ENCODE results near the gene GAST.
"Not testable (repeated sequence)": the region's sequence is repeated elsewhere in the genome, so short reads cannot be mapped to it uniquely, and the experiment has no call there.

The GAST gene

DNA sequence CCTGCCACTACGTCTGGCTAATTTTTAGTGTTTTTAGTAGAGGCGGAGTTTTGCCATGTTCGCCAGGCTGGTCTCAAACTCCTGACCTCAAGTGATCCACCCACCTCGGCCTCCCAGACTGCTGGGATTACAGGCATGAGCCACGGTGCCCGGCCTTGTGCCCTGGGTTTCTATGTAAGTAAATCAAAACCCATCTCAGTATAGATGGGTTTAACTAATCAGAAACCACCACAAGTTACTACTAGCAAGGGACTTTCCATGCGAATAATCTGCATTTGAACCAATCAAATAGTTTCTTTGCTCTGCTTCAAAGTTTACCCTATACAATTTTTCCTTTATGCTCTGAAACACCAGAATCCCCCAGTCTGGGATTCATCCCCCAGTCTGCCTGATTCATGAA lies 40.0 kb upstream of the GAST start:
- no peaks in the 10 kb centered on the region for H3K27me3 ChIP-seq (ENCODE audit: control insufficient read depth in 5 of 5, insufficient read depth in 4 of 5, low read length in 5 of 5)

GRCh38 chr17:41675157-41676057 lies 36.7 kb upstream of the GAST start:
- not testable (repeated sequence) for H3K4me3 ChIP-seq (ENCODE audit: low read depth in 1 of 5, low read length in 5 of 5); H3K9ac ChIP-seq (ENCODE audit: low read length in 5 of 5); H3K27me3 ChIP-seq (ENCODE audit: control insufficient read depth in 5 of 5, insufficient read depth in 4 of 5, low read length in 5 of 5); H3K36me3 ChIP-seq (ENCODE audit: control insufficient read depth in 5 of 5, insufficient read depth in 5 of 5, low read length in 5 of 5); H3K9me3 ChIP-seq (ENCODE audit: control insufficient read depth in 5 of 5, low read length in 5 of 5); H3K27ac ChIP-seq (ENCODE audit: low read depth, low read length)
- peaks cover 0 to 14% (median 0%) of the 10 kb centered on the region in 5 donors for H3K4me1 ChIP-seq (ENCODE audit: control insufficient read depth in 5 of 5, insufficient read depth in 5 of 5, low read length in 5 of 5)

More for the DNA sequence above, 40.0 kb upstream of the GAST start:
- H3K4me3 ChIP-seq (ENCODE audit: low read depth in 1 of 5, low read length in 5 of 5), result no peak overlapping the region
- H3K9ac ChIP-seq (ENCODE audit: low read length in 5 of 5), result no peak overlapping the region
- no peaks in the 10 kb centered on the region for H3K36me3 ChIP-seq (ENCODE audit: control insufficient read depth in 5 of 5, insufficient read depth in 5 of 5, low read length in 5 of 5)
- no peak overlapping the region for H3K27ac ChIP-seq (ENCODE audit: low read depth, low read length)
- peaks cover 0 to 11% (median 5%) of the 10 kb centered on the region in 5 donors for H3K4me1 ChIP-seq (ENCODE audit: control insufficient read depth in 5 of 5, insufficient read depth in 5 of 5, low read length in 5 of 5)
- H3K9me3 ChIP-seq (ENCODE audit: control insufficient read depth in 5 of 5, low read length in 5 of 5), result no peaks in the 10 kb centered on the region

GRCh38 chr17:41676058-41676419 lies 36.1 kb upstream of the GAST start:
- H3K27ac ChIP-seq (ENCODE audit: low read depth, low read length), result no peak overlapping the region
- no peak overlapping the region for H3K4me3 ChIP-seq (ENCODE audit: low read depth in 1 of 5, low read length in 5 of 5)
- no peak overlapping the region for H3K9ac ChIP-seq (ENCODE audit: low read length in 5 of 5)
- H3K9me3 ChIP-seq (ENCODE audit: control insufficient read depth in 5 of 5, low read length in 5 of 5), result no peaks in the 10 kb centered on the region
- no peaks in the 10 kb centered on the region for H3K36me3 ChIP-seq (ENCODE audit: control insufficient read depth in 5 of 5, insufficient read depth in 5 of 5, low read length in 5 of 5)
- no peaks in the 10 kb centered on the region for H3K27me3 ChIP-seq (ENCODE audit: control insufficient read depth in 5 of 5, insufficient read depth in 4 of 5, low read length in 5 of 5)
- H3K4me1 ChIP-seq (ENCODE audit: control insufficient read depth in 5 of 5, insufficient read depth in 5 of 5, low read length in 5 of 5), result peaks cover 0 to 14% (median 0%) of the 10 kb centered on the region in 5 donors

GRCh38 chr17:41678411-41678906 lies 33.7 kb upstream of the GAST start:
- Histone ChIP-seq H3K27me3 (ENCODE audit: control insufficient read depth in 5 of 5, insufficient read depth in 4 of 5, low read length in 5 of 5) (no peaks in the 10 kb centered on the region), H3K36me3 (ENCODE audit: control insufficient read depth in 5 of 5, insufficient read depth in 5 of 5, low read length in 5 of 5) (no peaks in the 10 kb centered on the region), H3K4me1 (ENCODE audit: control insufficient read depth in 5 of 5, insufficient read depth in 5 of 5, low read length in 5 of 5) (peaks cover 0 to 14% (median 0%) of the 10 kb centered on the region in 5 donors), H3K4me3 (ENCODE audit: low read depth in 1 of 5, low read length in 5 of 5) (peak overlapping the region; percentile 17 to 55 (median 49)), H3K27ac (ENCODE audit: low read depth, low read length) (peak overlapping the region; percentile 59), H3K9me3 (ENCODE audit: control insufficient read depth in 5 of 5, low read length in 5 of 5) (no peaks in the 10 kb centered on the region), H3K9ac (ENCODE audit: low read length in 5 of 5) (peak overlapping the region in 4 of 5 donors; percentile 3 to 73 (median 37))

DNA sequence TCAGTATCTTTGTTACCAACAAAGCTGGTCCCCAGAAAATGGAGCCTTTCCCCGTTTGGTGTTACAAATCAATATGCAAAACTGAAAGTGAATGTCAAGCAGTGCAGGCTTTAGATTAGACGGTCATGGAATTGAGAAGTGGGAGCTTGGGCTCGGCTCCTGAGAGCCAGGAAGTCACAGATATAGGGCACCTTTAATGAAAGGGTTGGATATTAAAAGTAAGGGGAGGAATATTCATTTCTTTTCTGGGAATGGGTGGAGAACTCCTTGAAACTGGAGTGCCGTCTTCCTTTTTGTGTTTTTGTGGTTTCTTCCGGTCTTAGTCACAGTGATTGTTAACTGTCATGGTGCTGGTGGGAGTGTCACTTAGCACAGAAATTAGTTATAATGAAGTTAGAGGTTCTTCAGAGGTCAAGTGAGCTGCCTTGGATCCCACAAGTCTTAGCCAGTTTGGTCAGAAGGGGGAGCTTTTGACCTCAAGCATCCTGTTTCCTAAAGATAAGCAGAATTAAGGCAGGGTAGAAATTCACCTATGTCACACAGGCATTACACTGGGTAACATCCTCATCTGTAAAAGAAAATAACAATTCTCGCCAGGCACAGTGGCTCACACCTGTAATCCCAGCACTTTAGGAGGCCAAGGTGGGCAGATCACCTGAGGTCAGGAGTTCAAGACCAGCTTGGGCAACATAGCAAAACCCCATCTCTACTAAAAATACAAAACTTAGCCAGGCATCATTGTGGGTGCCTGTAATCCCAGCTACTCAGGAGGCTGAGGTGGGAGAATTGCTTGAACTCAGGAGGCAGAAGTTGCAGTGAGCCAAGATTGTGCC lies 33.0 kb upstream of the GAST start:
- Histone ChIP-seq H3K9ac (ENCODE audit: low read length in 5 of 5) (peak overlapping the region in 2 of 5 donors; percentile 3 to 71), H3K27ac (ENCODE audit: low read depth, low read length) (peak overlapping the region; percentile 59), H3K4me1 (ENCODE audit: control insufficient read depth in 5 of 5, insufficient read depth in 5 of 5, low read length in 5 of 5) (peaks cover 0 to 14% (median 0%) of the 10 kb centered on the region in 5 donors), H3K4me3 (ENCODE audit: low read depth in 1 of 5, low read length in 5 of 5) (peak overlapping the region; percentile 17 to 55 (median 49)), H3K36me3 (ENCODE audit: control insufficient read depth in 5 of 5, insufficient read depth in 5 of 5, low read length in 5 of 5) (no peaks in the 10 kb centered on the region), H3K9me3 (ENCODE audit: control insufficient read depth in 5 of 5, low read length in 5 of 5) (no peaks in the 10 kb centered on the region), H3K27me3 (ENCODE audit: control insufficient read depth in 5 of 5, insufficient read depth in 4 of 5, low read length in 5 of 5) (no peaks in the 10 kb centered on the region)

DNA sequence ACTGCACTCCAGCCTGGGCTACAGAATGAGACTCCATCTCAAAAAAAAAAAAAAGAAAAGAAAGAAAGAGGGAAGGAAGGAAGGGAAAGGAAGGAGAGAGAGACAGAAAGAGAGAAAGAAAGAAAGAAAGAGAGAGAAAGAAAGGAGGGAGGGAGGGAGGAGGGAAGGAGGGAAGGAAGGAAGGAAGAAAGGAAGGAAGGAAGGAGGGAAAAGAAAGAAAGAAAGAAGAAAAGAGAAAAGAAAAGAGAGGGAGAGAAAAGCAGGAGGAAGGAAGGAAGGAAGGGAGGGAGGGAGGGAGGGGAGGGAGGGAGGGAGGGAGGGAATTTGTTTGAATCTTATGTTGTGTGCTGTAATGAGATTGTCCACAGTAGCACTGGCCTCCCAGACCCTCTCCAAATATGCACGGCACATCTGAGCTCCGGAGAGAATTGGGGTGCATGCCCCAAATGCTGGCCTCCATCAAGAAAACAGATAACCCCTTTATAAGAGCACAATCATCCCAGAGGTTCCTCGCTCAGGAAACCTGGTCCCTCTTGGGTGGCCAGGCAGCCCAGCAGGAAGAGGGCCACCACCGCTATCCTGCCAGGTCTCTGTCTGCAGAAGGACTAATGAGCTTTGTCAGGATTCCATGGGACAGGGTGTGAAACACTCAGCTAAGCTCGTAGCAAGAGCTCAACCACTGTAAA lies 32.2 kb upstream of the GAST start:
- no peaks in the 10 kb centered on the region for H3K36me3 ChIP-seq (ENCODE audit: control insufficient read depth in 5 of 5, insufficient read depth in 5 of 5, low read length in 5 of 5)
- no peak overlapping the region for H3K4me3 ChIP-seq (ENCODE audit: low read depth in 1 of 5, low read length in 5 of 5)
- H3K9me3 ChIP-seq (ENCODE audit: control insufficient read depth in 5 of 5, low read length in 5 of 5), result no peaks in the 10 kb centered on the region
- no peak overlapping the region for H3K9ac ChIP-seq (ENCODE audit: low read length in 5 of 5)
- H3K4me1 ChIP-seq (ENCODE audit: control insufficient read depth in 5 of 5, insufficient read depth in 5 of 5, low read length in 5 of 5), result peaks cover 0 to 14% (median 0%) of the 10 kb centered on the region in 5 donors
- no peaks in the 10 kb centered on the region for H3K27me3 ChIP-seq (ENCODE audit: control insufficient read depth in 5 of 5, insufficient read depth in 4 of 5, low read length in 5 of 5)
- H3K27ac ChIP-seq (ENCODE audit: low read depth, low read length), result peak overlapping the region; percentile 37

- no peaks in the 10 kb centered on the region for H3K9me3 ChIP-seq (ENCODE audit: control insufficient read depth in 5 of 5, low read length in 5 of 5)
- H3K9ac ChIP-seq (ENCODE audit: low read length in 5 of 5), result no peak overlapping the region
- peaks cover 0 to 14% (median 0%) of the 10 kb centered on the region in 5 donors for H3K4me1 ChIP-seq (ENCODE audit: control insufficient read depth in 5 of 5, insufficient read depth in 5 of 5, low read length in 5 of 5)
- no peak overlapping the region for H3K4me3 ChIP-seq (ENCODE audit: low read depth in 1 of 5, low read length in 5 of 5)
- no peaks in the 10 kb centered on the region for H3K27me3 ChIP-seq (ENCODE audit: control insufficient read depth in 5 of 5, insufficient read depth in 4 of 5, low read length in 5 of 5)
- H3K36me3 ChIP-seq (ENCODE audit: control insufficient read depth in 5 of 5, insufficient read depth in 5 of 5, low read length in 5 of 5), result no peaks in the 10 kb centered on the region
- no peak overlapping the region for H3K27ac ChIP-seq (ENCODE audit: low read depth, low read length)
These were observed 31.6 kb upstream of the GAST start for GRCh38 chr17:41680426-41681040.

- no peaks in the 10 kb centered on the region for H3K36me3 ChIP-seq (ENCODE audit: control insufficient read depth in 5 of 5, insufficient read depth in 5 of 5, low read length in 5 of 5)
- H3K4me1 ChIP-seq (ENCODE audit: control insufficient read depth in 5 of 5, insufficient read depth in 5 of 5, low read length in 5 of 5), result peaks cover 0 to 14% (median 0%) of the 10 kb centered on the region in 5 donors
- H3K27ac ChIP-seq (ENCODE audit: low read depth, low read length), result no peak overlapping the region
These were observed 30.4 kb upstream of the GAST start for GRCh38 chr17:41681776-41682175.

DNA sequence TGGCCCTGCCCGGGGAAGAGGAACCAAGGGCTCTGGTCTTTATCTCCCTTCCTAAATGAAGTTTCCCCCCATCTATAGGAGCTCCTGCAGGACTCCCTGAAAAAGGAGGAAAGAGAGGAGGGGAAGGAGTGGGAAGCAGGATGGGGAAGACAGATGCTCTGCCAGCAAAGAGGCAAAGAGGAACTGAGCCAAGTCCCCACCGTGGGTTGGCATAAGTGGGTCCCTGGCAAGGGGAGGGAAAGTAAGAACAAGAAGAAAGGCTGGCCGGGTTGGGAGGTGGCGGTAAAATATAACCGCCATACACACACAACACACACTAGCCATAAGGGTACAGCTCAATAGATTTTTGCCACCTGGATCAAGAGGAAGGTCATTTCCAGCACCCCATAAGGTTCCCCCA lies 29.5 kb upstream of the GAST start:
- no peak overlapping the region for H3K9ac ChIP-seq (ENCODE audit: low read length in 5 of 5)
- H3K36me3 ChIP-seq (ENCODE audit: control insufficient read depth in 5 of 5, insufficient read depth in 5 of 5, low read length in 5 of 5), result no peaks in the 10 kb centered on the region
- no peaks in the 10 kb centered on the region for H3K27me3 ChIP-seq (ENCODE audit: control insufficient read depth in 5 of 5, insufficient read depth in 4 of 5, low read length in 5 of 5)
- no peak overlapping the region for H3K27ac ChIP-seq (ENCODE audit: low read depth, low read length)
- H3K4me3 ChIP-seq (ENCODE audit: low read depth in 1 of 5, low read length in 5 of 5), result no peak overlapping the region
- H3K4me1 ChIP-seq (ENCODE audit: control insufficient read depth in 5 of 5, insufficient read depth in 5 of 5, low read length in 5 of 5), result peaks cover 0 to 16% (median 2%) of the 10 kb centered on the region in 5 donors
- H3K9me3 ChIP-seq (ENCODE audit: control insufficient read depth in 5 of 5, low read length in 5 of 5), result no peaks in the 10 kb centered on the region

More at GRCh38 chr17:41681776-41682175, 30.4 kb upstream of the GAST start:
- no peak overlapping the region for H3K4me3 ChIP-seq (ENCODE audit: low read depth in 1 of 5, low read length in 5 of 5)
- no peaks in the 10 kb centered on the region for H3K27me3 ChIP-seq (ENCODE audit: control insufficient read depth in 5 of 5, insufficient read depth in 4 of 5, low read length in 5 of 5)
- H3K9ac ChIP-seq (ENCODE audit: low read length in 5 of 5), result no peak overlapping the region
- no peaks in the 10 kb centered on the region for H3K9me3 ChIP-seq (ENCODE audit: control insufficient read depth in 5 of 5, low read length in 5 of 5)
